Testis (tissue), 2 donors: ENCODE data around the gene NOXRED1.

Experiments
- CTCF ChIP-seq, 3 experiments: fragments of 450-650 bp in 2 of 3; fragments of 200-600 bp in 1 of 3; sonication (generic) in 1 of 3; IDR thresholded peaks; one replicate each; pipeline ENCODE4 v1.5.1; 2016 to 2019; ENCODE audit warnings: antibody characterized with exemption in 3 of 3, mild to moderate bottlenecking in 2 of 3, moderate library complexity in 1 of 3
- POLR2A ChIP-seq: fragments of 450-650 bp; IDR thresholded peaks from one replicate; pipeline ENCODE4 v1.6.1; 2017; ENCODE audit warnings: antibody characterized with exemption, mild to moderate bottlenecking, moderate library complexity

- TF ChIP-seq CTCF (IDR thresholded peaks at IDR 0.05) = no peak
- TF ChIP-seq POLR2A = no peak
Observed at GRCh38 chr14:77369285-77369684, 54.0 kb downstream of the NOXRED1 start.
